Fibroblast of villous mesenchyme (primary cell): ENCODE results near the gene TMEM179B. TPM values are rescaled to one million over a fixed set of nuclear protein-coding genes. Genes with fewer than 3 reads are reported as not detected.
"Not testable (repeated sequence)": the region's sequence is repeated elsewhere in the genome, so short reads cannot be mapped to it uniquely, and the experiment has no call there.

Experiments
- DNase-seq: peaks from one replicate; pipeline ENCODE4 v3.0.0-alpha.2; 2010; ENCODE audit warnings: low read depth
- H3K4me3 ChIP-seq: 2 replicates; pipeline ENCODE4 v1.5.1; 2011; ENCODE audit warnings: low read depth, mild to moderate bottlenecking, low read length
- total RNA-seq: library from RNA; depleted of rRNA; stranded (reverse); fragments of >200 nt; gene quantifications from 2 replicates; pipeline ENCODE4 v1.2.3, GENCODE V29; 2012
- TF ChIP-seq, protein P1 (sequence below): IDR thresholded peaks from 2 replicates; pipeline ENCODE4 v1.5.1; 2012; ENCODE audit warnings: low read depth, mild to moderate bottlenecking, low read length; ENCODE audit not compliant: insufficient read depth

The TMEM179B gene
- total RNA-seq, 1 donor, result 45.8 TPM

GRCh38 chr11:62755086-62755615, 32.1 kb upstream of the TMEM179B start:
- DNase-seq, result no peak
- no peak overlapping the region for H3K4me3 ChIP-seq
- TF ChIP-seq, protein P1, sequence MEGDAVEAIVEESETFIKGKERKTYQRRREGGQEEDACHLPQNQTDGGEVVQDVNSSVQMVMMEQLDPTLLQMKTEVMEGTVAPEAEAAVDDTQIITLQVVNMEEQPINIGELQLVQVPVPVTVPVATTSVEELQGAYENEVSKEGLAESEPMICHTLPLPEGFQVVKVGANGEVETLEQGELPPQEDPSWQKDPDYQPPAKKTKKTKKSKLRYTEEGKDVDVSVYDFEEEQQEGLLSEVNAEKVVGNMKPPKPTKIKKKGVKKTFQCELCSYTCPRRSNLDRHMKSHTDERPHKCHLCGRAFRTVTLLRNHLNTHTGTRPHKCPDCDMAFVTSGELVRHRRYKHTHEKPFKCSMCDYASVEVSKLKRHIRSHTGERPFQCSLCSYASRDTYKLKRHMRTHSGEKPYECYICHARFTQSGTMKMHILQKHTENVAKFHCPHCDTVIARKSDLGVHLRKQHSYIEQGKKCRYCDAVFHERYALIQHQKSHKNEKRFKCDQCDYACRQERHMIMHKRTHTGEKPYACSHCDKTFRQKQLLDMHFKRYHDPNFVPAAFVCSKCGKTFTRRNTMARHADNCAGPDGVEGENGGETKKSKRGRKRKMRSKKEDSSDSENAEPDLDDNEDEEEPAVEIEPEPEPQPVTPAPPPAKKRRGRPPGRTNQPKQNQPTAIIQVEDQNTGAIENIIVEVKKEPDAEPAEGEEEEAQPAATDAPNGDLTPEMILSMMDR, result no peak

DNA sequence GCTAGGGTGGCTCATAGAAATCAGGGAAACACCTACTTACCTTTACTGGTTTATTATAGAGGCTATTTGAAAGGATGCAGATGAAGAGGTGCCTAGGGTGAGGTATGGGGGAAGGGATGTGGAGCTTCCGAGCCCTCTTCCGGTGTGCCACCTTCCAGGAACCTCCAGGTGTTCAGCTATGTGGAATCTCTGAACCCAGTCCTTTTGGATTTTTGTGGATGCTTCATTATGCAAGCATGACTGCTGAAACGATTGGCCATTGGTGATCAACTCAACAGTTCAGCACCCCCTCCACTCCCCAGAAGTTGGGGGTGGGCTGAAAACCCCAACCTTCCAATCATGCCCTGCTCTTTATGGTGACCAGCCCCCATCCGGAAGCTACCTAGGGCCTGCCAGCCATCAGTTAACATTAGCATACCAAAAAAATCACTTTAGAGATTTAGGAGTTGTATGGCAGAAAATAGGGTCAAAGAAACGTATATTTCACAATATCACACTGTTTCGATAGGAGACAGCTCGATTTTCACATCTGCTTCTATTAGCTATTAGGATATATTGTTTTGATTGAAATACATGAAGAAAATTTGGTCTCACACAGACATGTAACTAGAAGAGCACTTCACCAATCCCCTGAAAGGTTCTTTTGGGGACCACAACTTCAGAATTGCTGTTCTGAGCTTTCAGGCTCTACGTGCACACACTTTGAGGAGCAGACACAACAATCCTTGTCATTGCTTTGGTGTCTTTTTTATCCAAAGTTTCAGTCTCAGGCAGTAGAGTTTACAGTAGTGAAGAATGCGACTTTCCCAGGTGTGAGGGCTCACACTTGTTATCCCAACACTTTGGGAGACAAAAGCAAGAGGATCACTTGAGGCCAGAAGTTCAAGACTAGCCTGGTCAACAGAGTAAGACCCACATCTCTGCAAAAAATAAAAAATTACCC, 29.1 kb upstream of the TMEM179B start:
- no peak for DNase-seq
- no peak overlapping the region for H3K4me3 ChIP-seq
- TF ChIP-seq, protein P1, result no peak

DNA sequence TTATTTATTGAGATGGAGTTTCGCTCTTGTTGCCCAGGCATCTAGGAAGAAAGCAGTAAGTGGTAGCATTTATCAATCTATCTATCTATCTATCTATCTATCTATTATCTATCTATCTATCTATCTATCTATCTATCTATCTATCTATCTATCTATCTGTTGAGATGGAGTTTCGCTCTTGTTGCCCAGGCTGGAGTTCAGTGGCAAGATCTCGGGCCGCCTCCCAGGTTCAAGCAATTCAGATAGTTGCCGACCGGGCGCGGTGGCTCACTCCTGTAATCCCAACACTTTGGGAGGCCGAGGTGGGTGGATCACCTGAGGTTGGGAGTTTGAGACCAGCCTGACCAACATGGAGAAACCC, 26.4 kb upstream of the TMEM179B start:
- H3K4me3 ChIP-seq, result peak overlapping the region; percentile 3
- DNase-seq, result not testable (repeated sequence)

DNA sequence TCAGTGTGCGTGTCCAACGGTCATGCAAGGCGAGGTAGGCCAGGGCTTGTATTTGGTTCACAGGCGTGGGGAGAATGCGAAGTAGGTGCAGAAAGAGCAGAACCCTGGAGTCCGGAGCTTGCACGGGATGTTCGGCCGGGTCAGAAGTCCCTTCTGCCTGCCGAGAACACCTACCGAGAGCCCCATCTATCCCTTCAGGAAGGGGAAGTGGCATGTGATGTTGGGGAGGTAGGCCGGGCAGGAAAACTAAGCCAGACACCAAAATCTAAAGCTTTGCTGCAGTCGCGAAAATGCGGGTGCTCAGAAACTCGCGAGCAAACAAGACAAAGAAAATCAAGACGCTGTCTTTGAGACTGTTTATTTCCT, 16.4 kb upstream of the TMEM179B start:
- TF ChIP-seq, protein P1, result no peak
- H3K4me3 ChIP-seq, result peak overlapping the region; percentile 78
- DNase-seq, result no peak

GRCh38 chr11:62771144-62772021, 15.8 kb upstream of the TMEM179B start, which contains the start of gene TAF6L:
TAF6L (plus strand) TSS chr11:62771396; CDS start chr11:62775784, 4,388 bp downstream.
- DNase-seq, result peak; percentile 97
- TF ChIP-seq, protein P1, result no peak
- peak within 1 kb of the TSS; percentile 78 for H3K4me3 ChIP-seq

- no peak overlapping the region for H3K4me3 ChIP-seq
- DNase-seq, result no peak
- TF ChIP-seq, protein P1, result no peak
Measured at GRCh38 chr11:62774407-62774806, 12.8 kb upstream of the TMEM179B start.

DNA sequence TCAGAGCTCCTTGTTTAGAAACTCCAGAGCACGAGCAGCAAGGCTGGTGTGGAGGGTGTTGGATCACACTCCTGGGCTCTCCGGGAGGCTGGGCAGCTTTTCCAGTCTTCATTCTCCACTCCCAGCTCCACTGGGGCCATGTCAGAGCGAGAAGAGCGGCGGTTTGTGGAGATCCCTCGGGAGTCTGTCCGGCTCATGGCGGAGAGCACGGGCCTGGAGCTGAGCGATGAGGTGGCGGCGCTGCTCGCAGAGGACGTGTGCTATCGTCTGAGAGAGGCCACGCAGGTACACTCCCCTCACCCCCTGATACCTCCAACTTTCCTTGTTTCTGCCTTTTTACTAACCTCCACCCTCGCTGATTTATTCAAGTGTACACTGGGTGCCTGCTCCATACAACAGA, 11.6 kb upstream of the TMEM179B start:
- TF ChIP-seq, protein P1, result no peak
- no peak for DNase-seq
- H3K4me3 ChIP-seq, result no peak overlapping the region
